MM.1S (cell line): Measurements from ENCODE around the gene USP49.

Experiments
- CTCF ChIP-seq: fragments of 300-600 bp; sonication (generic); IDR thresholded peaks from 2 replicates; pipeline ENCODE4 v1.5.1; 2016; ENCODE audit warnings: antibody characterized with exemption, low read length, mixed read lengths
- EZH2 ChIP-seq: fragments of 300-600 bp; sonication (generic); optimal IDR thresholded peaks from 2 replicates; pipeline ENCODE3; 2017; ENCODE audit warnings: low read depth, mild to moderate bottlenecking, antibody characterized with exemption, low read length, mixed read lengths
- EZH2phosphoT487 ChIP-seq: fragments of 300-600 bp; sonication (generic); IDR thresholded peaks from 2 replicates; pipeline ENCODE4 v1.6.1; 2018; ENCODE audit warnings: antibody characterized with exemption, low read length

GRCh38 chr6:41757931-41758640, 137.1 kb downstream of the USP49 start:
- TF ChIP-seq CTCF: no peak
- TF ChIP-seq EZH2: no peak
- TF ChIP-seq EZH2phosphoT487: no peak
